Left ventricle myocardium inferior (tissue), 1 donor: ENCODE results near the gene COL4A6. TPM values are rescaled to one million over a fixed set of nuclear protein-coding genes. Genes with fewer than 3 reads are reported as not detected.

Experiments used
- DNase-seq: peaks from one replicate; pipeline ENCODE4 v3.0.0-alpha.2; 2020
- H3K27ac ChIP-seq: fragments of 200-600 bp; replicated peaks from 2 replicates; pipeline ENCODE4 v1.8.0; 2021
- H3K27me3 ChIP-seq: fragments of 200-600 bp; 2 replicates; pipeline ENCODE4 v1.8.0; 2021; ENCODE audit warnings: low read depth
- H3K36me3 ChIP-seq: fragments of 200-600 bp; 2 replicates; pipeline ENCODE4 v1.8.0; 2021
- H3K4me1 ChIP-seq: fragments of 200-600 bp; 2 replicates; pipeline ENCODE4 v1.8.0; 2021
- H3K4me3 ChIP-seq: fragments of 200-600 bp; 2 replicates; pipeline ENCODE4 v1.8.0; 2021; ENCODE audit warnings: mild to moderate bottlenecking, moderate library complexity
- H3K9me3 ChIP-seq: fragments of 200-600 bp; replicated peaks from 2 replicates; pipeline ENCODE4 v1.8.0; 2021
- intact Hi-C: fragments of 100-400 bp; cut with micrococcal nuclease; formaldehyde crosslinking; loops from one replicate; pipeline ENCODE4 v1.11.0; 2022
- total RNA-seq: library from RNA; stranded (reverse); fragmentation: NEBNext Ultra II Directional; extraction: Animal tissue kit (Norgen Biotek cat#: 25700); gene quantifications from one replicate; pipeline ENCODE4 v1.2.1, GENCODE V29; 2021
- TF ChIP-seq, protein P1 (sequence below): fragments of 200-600 bp; IDR thresholded peaks from 2 replicates; pipeline ENCODE4 v1.8.0; 2021; ENCODE audit warnings: antibody characterized with exemption, mild to moderate bottlenecking, borderline replicate concordance
- donor health status: DM: no; HTN: yes; CAD: no; lungs with severe emphysema.

The COL4A6 gene
- total RNA-seq, 1 donor from 2014 or later, result 9.8 TPM

GRCh38 chrX:108132876-108133275 lies 305.3 kb downstream of the COL4A6 start:
- H3K36me3 ChIP-seq, result peaks cover 14% of the 10 kb centered on the region

GRCh38 chrX:108132034-108132433 lies 306.2 kb downstream of the COL4A6 start:
- no peaks in the 10 kb centered on the region for H3K9me3 ChIP-seq
- H3K27ac ChIP-seq, result peak overlapping the region; percentile 79
- no peak overlapping the region for H3K4me3 ChIP-seq
- intact Hi-C loops, result no loop called here
- H3K4me1 ChIP-seq, result peaks cover 8% of the 10 kb centered on the region
- H3K27me3 ChIP-seq, result no peaks in the 10 kb centered on the region
- H3K36me3 ChIP-seq, result peaks cover 14% of the 10 kb centered on the region
- DNase-seq, result no peak
- TF ChIP-seq, protein P1, sequence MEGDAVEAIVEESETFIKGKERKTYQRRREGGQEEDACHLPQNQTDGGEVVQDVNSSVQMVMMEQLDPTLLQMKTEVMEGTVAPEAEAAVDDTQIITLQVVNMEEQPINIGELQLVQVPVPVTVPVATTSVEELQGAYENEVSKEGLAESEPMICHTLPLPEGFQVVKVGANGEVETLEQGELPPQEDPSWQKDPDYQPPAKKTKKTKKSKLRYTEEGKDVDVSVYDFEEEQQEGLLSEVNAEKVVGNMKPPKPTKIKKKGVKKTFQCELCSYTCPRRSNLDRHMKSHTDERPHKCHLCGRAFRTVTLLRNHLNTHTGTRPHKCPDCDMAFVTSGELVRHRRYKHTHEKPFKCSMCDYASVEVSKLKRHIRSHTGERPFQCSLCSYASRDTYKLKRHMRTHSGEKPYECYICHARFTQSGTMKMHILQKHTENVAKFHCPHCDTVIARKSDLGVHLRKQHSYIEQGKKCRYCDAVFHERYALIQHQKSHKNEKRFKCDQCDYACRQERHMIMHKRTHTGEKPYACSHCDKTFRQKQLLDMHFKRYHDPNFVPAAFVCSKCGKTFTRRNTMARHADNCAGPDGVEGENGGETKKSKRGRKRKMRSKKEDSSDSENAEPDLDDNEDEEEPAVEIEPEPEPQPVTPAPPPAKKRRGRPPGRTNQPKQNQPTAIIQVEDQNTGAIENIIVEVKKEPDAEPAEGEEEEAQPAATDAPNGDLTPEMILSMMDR, result no peak

More at GRCh38 chrX:108132876-108133275, 305.3 kb downstream of the COL4A6 start:
- H3K4me1 ChIP-seq, result peaks cover 8% of the 10 kb centered on the region
- H3K4me3 ChIP-seq, result no peak overlapping the region
- H3K27ac ChIP-seq, result peak overlapping the region; percentile 79
- DNase-seq, result no peak
- intact Hi-C loops, result no loop called here
- H3K9me3 ChIP-seq, result no peaks in the 10 kb centered on the region
- H3K27me3 ChIP-seq, result no peaks in the 10 kb centered on the region
- TF ChIP-seq, protein P1, result no peak

DNA sequence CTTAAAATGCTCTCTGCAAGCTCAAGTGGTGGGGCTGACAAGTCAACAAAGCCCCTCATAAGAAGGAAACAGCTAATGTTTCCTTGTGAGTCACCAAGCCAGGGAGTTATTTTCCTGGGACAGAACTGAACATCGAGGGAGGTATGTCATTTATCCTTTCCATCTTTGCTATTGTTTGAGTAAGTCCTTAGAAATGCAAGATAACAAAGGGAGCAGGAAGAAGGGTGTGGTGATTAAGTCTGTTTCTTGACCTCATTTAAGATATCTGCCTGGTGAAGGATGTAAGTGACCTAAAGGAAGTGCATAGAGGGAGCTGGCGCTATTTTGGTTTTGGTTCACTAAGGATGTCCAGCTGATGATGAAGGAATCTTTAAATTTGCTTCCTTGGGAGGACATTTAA lies 306.8 kb downstream of the COL4A6 start:
- intact Hi-C loops, result no loop called here
- H3K4me3 ChIP-seq, result no peak overlapping the region
- TF ChIP-seq, protein P1, result no peak
- H3K4me1 ChIP-seq, result peaks cover 8% of the 10 kb centered on the region
- H3K27ac ChIP-seq, result peak overlapping the region; percentile 79
- no peaks in the 10 kb centered on the region for H3K27me3 ChIP-seq
- no peaks in the 10 kb centered on the region for H3K9me3 ChIP-seq
- H3K36me3 ChIP-seq, result peaks cover 14% of the 10 kb centered on the region
- DNase-seq, result no peak

- intact Hi-C loops, result no loop called here
- H3K27me3 ChIP-seq, result no peaks in the 10 kb centered on the region
- no peak overlapping the region for H3K4me3 ChIP-seq
- H3K27ac ChIP-seq, result peak overlapping the region; percentile 79
- H3K4me1 ChIP-seq, result peaks cover 8% of the 10 kb centered on the region
- H3K9me3 ChIP-seq, result no peaks in the 10 kb centered on the region
- TF ChIP-seq, protein P1, result no peak
- peaks cover 14% of the 10 kb centered on the region for H3K36me3 ChIP-seq
- no peak for DNase-seq
These were observed 307.3 kb downstream of the COL4A6 start for GRCh38 chrX:108130889-108131288.

DNA sequence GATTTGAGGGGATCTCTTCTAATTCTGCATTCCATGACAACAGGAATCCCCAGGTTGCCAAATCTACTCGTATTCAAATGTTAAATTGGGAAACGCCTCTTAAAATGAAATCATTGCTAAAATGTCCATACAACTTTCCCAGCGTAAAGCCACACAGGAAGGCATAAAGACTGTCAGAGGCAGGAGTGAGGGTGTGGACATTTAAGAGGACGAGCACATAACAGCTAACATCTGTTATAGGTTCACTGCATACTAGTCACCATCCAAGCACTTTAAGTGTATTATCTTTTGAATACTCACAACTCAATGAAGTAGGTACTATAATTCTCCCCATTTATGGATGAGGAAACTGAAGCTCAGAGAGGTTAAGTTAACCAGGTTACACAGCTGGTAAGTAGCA lies 311.1 kb downstream of the COL4A6 start:
- Histone ChIP-seq H3K27me3 (no peaks in the 10 kb centered on the region), H3K4me1 (peaks cover 29% of the 10 kb centered on the region), H3K27ac (peak overlapping the region; percentile 57), H3K9me3 (no peaks in the 10 kb centered on the region), H3K36me3 (peaks cover 3% of the 10 kb centered on the region), H3K4me3 (no peak overlapping the region)
- intact Hi-C loops, result no loop called here
- TF ChIP-seq, protein P1, result no peak
- DNase-seq, result no peak
